22Rv1 (cell line): ENCODE measurements around the gene LENEP.

ENCODE experiments used
- H3K27ac ChIP-seq: fragments of 450-650 bp; 2 replicates; pipeline ENCODE4 v1.5.1; 2017
- CTCF ChIP-seq: fragments of 450-650 bp; IDR thresholded peaks from 2 replicates; pipeline ENCODE4 v1.5.1; 2017; ENCODE audit warnings: mild to moderate bottlenecking
- ZFX ChIP-seq: fragments of 450-650 bp; IDR thresholded peaks from 2 replicates; pipeline ENCODE4 v1.6.1; 2017; ENCODE audit warnings: antibody characterized with exemption, borderline replicate concordance

Gene LENEP

DNA sequence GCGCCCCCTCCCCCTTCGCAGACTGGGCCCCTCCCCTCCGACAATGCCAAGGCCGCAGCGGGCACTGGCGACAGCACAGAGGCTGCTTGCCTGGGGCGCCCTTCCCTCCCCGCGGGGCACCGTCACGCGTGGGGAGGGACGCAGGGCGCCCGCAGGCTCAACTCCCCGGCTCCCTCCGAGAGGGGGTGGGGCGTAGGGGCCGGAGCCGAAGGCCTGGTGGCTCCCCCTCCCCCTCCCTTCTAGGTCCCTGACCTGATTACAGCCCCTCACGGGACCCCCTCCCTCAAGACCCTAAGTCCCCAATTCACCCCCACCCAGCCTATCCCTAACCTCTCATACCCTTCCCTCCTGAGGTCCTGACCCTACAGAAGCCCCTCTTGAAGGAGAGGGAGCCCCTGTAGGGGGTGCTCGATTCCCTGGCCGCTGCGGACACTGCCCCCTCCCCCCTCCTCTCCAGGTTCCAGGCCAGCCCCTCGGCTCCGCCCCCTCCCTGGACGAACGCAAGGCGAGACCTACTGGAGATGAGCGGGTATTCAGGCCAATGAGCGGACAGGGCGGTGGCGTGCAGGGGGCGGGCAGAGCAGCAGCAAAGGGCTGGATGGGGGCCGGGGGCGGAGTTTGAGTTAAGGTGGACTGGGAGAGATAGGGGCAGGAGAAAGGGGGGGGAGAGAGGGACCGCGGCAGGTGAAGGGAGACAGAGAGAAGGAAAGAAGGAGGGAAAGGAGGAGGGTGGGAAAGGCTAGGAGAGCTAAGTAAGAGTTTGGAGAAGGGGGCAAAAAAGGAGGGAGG is 8.5 kb downstream of the LENEP start:
- TF ChIP-seq ZFX: no peak
- TF ChIP-seq CTCF: peak; percentile 80
- peak overlapping the region; percentile 98 for H3K27ac ChIP-seq

GRCh38 chr1:155002464-155003226 is 9.3 kb downstream of the LENEP start, which contains the start of gene ZBTB7B:
TSS of gene ZBTB7B (plus strand) at chr1:155002802. CDS start at chr1:155014661, 11,859 bp downstream.
- peak within 1 kb of the TSS; percentile 98 for H3K27ac ChIP-seq
- no peak for TF ChIP-seq ZFX
- TF ChIP-seq CTCF: no peak

- peak overlapping the region; percentile 98 for H3K27ac ChIP-seq
- no peak for TF ChIP-seq ZFX
Observed at GRCh38 chr1:155003227-155003765, 9.9 kb downstream of the LENEP start.

DNA sequence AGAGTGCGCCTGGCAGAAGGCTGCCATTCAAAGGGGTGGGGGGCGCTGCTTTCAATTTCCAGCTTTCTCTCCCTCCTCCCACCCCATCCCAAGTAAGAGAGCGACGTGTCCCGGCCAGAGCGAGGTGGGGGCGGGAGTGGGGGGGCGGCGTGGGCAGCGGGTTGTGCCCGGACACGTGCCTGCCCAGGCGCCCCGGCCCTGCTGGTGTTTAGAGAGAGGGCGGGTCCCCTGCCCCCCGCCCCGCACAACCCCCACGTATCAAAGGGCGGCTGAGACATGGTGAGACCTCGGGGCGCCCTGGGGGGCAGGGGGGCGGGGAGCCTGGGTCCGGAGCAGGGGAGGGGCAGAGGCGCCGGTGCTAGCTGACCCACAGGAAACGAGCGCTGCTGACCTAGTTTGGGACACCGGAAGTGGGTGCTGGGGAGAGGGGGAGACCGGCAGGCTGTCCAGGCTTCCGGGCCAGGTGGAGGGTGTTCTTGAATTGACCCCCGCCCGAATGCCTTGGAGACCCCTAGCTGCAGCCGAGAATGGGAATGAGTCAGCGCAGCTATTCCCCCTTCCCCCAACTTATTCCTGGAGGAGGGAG is 10.5 kb downstream of the LENEP start:
- TF ChIP-seq ZFX (no peak), CTCF (no peak)
- peak overlapping the region; percentile 98 for H3K27ac ChIP-seq

- TF ChIP-seq ZFX: no peak
- TF ChIP-seq CTCF: no peak
- H3K27ac ChIP-seq: peak overlapping the region; percentile 98
Observed at GRCh38 chr1:155004352-155005075, 11.1 kb downstream of the LENEP start.

GRCh38 chr1:155005076-155006011 is 12.0 kb downstream of the LENEP start:
- peak overlapping the region; percentile 98 for H3K27ac ChIP-seq
- TF ChIP-seq ZFX (no peak), CTCF (no peak)
